HG03575 (cell line): ENCODE results near the gene POLD2.

Experiments
- ATAC-seq: cut with Tn5 transposase; IDR thresholded peaks from one replicate; pipeline ENCODE4 v1.9.1; 2021; ENCODE audit not compliant: unreplicated experiment, insufficient number of reproducible peaks, low FRiP score; ENCODE audit errors: extremely low read depth

POLD2 gene

DNA sequence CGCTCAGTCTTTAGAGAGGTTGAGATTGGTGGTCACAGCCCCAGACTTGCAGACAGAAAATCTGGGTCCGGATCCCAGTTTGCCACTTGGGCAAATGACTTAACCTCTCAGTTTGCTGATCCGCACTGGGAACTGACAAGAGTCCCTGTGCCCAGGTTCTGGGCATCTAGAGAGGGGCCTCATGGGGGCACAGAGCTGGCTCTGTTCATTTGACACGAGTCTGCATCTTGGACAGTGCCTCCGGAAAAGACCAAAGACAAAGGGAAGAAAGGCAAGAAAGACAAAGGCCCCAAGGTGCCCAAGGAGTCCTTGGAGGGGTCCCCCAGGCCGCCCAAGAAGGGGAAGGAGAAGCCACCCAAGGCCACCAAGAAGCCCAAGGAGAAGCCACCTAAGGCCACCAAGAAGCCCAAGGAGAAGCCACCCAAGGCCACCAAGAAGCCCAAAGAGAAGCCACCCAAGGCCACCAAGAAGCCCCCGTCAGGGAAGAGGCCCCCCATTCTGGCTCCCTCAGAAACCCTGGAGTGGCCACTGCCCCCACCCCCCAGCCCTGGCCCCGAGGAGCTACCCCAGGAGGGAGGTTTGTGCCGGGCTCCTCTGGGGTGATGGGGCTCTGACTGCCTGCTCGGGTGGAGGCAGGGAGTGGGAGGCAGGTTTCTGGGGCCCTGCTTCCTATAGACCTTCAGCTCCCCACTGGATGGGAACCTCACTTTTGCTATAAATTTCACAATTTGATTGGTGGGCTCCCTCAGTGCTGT, 16.9 kb downstream of the POLD2 start:
- no peak for ATAC-seq

DNA sequence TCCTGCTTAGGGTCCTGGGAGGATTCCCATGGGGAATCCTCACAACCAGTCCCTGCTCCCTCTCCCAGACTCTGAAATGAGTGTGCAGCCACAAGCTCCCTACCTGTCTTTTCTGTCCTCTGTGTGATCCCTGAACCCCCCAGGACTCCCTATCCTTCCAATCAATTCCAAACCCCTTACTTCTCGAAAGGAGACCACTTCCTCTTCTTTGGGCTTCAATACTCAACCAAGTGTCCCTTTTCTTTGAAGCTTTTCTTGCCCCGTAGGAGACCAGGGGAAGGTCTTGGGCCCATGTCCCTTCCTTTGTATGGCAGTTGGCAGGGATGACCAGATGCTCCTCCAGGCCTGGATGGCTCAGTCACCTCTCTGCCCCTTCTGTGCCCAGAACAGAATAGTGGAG, 17.5 kb downstream of the POLD2 start:
- no peak for ATAC-seq

DNA sequence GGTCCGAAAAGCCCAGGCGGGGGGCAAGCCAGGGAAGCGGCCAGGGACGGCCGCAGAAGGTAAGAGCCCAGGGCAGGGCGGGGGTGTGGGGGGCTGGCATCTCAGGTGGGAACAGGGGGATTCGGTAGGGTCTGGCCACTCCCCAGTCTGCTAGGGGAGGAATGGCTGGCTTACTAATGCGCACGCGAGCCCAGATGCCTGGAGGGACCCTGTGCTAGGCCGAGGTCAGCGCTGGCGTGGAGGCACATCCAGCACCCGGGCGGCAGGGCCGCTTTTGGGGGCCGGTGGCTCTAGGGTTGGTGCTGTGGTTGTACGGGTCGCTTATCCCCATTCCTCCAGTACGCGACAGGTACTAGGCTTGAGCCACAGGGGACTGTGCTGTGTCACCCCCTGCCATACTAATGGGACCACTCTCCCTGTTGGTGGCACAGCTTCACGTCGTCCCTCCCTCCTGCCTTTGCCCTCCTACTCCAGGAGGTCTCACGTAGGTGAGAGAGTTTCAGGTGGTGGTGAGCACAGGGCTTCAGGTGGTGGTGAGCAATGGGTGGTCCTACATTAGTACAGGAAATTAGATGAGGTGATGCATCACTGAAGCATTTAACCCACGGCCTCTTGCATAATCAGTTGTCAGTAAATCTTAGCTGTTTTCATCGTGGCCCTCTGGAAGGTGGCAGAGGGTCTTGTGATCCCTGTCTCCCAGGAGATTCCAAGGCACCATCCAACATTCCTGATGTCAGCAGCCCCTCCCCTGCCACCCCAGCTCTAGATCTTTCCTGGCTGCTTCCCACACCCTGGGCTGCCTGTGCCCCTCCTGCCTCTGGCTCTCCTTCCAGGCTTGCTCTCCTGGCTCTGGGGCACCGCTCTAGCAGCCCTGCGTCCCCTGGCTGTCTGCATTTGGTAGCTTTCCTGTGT, 18.2 kb downstream of the POLD2 start:
- ATAC-seq: no peak

DNA sequence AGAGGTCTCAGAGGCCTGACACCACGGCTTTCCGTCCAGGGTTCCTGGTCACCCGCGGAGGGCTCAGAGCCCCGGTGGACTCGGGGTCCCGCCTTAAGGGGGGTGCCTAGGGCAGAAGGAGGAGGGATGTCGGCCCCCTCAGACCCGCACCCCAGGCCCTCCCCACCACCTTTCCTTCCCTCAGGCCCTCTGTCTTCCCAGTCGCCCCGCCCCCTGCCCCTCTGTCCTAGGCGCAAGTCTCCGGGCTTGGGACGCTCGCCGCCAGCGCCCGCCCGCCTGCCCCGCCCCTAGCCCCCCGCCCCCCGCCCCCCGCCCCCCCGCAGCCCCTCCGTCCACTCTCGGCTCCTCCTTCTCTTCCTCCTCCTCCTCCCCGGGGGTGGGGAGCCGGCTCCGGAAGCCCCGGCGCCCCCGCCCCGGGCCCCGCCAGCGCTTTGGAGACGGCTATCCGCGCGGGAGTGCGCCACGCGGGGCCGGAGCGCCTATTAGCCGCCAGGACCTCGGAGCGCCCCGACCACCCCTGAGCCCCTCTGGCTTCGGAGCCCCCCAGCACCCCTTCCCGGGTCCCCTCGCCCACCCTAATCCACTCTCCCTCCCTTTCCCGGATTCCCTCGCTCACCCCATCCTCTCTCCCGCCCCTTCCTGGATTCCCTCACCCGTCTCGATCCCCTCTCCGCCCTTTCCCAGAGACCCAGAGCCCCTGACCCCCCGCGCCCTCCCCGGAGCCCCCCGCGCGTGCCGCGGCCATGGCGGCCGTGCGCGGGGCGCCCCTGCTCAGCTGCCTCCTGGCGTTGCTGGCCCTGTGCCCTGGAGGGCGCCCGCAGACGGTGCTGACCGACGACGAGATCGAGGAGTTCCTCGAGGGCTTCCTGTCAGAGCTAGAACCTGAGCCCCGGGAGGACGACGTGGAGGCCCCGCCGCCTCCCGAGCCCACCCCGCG, 19.2 kb downstream of the POLD2 start, which contains the start of gene AEBP1:
TSS of gene AEBP1 (plus strand) at position 423 of the 937 bp plus-strand sequence. CDS start at position 744, 321 bp downstream.
- no peak for ATAC-seq

DNA sequence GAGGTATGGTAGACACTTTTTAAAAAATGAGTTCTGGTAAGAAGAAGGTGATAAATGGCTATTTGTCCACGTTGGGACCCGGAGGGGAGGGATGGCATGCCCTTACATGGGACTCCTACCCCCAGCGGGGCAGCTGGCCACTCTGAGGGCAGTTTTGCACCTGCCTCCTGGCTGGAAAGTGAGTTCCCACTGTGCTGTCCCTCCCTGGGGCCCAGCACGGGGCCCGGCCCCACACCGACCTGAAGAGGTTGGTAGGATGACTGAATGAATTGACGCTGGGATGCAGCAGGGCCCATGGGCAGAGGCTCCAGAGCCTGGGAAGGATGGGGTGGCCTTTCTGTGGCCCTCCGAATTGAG, 19.8 kb downstream of the POLD2 start:
- no peak for ATAC-seq

DNA sequence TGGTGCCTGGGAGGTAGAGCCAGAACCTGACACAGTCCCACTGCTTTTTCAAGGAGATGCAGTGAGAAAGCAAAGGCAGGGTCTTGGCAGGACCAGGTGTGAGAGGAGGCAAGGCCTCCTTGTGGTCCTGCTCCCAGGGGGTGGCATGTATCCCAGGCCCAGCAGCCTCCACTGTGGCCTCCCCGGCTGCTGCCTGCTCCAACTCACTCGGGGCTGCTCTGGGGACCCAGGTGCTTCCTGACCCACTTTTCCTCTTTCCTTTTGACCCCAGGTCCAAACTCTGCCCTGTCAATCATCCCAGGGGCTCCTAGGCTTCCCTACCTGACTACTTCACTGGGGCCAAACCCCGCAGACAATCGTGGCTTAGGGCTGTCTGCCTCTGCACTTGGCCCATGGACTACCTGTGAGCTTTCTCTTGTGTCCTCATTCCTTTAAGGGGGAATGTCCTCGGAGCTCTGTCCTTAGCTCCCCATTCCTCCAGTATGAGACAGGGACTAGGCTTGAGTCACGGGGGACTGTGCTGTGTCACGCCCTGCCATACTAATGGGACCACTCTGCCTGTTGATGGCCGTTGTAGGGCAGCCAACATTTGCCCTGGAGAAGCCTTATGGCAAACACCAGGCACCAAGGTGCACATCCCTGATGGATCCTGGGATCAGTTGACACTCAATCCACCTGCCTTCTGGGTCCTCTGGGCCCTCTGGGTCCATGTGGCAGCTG, 20.3 kb downstream of the POLD2 start:
- ATAC-seq: no peak

DNA sequence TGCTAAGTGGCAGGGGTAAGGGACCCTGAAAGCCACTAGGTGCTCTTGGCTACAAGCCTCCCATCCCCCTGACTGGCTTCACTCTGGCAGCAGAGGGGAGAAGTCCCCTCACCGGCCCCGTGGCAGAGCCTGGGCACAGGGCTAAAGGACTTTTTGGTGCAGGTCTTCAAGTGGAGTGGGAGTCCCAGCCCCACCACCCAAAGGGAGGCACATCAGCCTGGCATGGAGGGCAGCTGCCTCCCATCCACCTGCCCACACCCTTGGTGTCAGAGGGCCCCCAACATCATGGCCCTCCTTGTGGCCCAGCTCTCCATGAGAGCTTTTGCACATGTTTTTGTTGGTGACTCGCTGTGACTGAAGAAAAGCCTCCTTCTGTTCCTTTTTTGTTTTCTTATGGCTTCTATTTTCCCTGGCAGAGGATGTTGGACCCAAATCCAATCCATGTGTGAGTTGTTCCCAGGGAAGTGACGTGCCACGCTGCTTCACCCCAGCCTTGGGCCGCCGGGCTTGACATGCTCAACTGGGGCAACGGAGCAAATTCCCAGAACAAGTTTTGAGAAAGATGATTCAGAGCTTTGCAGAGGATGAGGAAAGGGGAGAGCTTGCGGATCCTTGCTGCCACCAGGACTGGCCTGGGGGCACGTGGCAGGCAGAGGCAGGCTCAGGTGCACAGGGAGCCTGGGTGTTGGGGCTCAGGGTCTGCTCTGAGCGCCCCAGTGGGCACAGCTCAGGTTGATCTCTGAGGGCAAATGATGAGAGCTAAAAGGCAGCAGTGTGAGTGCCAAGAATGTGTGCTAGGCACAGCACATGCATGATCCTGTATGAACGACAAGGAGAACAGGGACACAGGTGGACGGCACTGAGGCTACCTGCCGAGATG, 21.1 kb downstream of the POLD2 start:
- ATAC-seq: no peak

DNA sequence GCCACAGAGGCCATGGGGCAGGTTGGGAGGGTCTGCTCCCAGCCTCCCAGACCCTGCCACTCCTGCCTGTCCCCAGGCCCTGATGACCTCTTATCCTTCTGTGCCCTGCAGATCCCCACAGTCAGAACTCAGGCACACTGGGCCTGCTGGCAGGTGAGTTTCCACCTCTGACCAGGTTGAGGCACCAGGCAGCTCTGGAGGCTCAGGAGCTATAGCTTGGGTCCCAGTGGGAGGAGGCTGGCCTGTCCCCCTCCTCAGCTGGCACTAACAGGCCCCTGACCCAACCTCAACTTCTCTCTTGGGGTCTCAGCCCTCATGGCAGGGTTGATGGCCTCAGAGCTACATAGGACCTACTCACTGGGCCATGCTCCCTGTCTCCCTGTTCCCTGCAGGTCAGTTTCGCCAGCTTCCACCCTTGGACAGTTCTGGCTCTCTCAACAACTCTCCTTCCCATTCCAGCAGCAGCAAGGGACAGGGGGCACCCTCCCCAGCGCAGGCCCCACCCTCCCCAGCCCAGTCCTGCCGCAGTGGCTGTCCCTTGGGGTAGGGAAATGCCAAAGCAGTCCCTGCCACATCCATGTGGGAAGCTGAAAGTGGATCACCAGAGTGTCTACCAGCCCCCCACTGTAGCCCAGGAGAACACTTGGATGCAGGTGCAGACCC, 21.9 kb downstream of the POLD2 start:
- no peak for ATAC-seq

DNA sequence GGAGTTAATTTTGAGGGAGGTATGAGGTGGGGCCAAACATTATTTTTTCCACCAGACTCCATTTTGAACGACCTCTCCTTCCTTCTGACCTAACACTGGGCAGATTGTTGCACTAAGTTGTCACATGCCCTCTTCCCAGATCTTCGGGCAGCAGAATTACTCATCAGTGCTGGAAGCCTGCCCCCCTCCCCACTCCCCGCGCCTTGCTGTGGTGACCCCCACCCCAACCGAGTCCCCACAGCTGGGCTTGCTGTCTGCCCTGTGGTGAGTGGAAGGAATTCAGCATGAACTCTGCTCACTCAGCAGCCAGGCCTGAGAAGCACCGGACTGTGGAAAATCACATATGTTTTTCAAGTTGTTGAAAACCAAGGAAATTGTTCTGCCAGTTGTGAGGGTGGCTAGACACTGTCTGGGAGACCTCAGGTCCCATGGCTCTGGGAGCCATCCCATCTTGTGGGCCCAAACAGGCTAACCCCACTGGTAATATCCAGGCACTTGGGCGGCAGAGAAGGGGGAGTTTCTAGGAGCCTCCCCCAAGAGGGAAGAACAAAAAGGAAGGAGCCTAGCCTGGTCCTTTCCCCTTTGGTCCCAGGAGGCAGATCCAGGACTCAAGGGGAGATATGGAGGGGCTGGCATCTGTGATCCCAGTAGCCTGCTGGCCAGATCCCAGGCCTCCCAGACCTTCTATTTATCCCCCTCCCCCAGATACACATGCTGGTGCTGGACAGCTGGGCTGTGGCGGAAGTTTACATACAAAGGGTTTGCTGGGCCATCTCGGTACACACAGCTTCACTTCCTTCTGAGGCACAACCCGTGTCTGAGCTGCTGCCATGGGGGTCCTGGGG, 22.7 kb downstream of the POLD2 start:
- ATAC-seq: no peak

DNA sequence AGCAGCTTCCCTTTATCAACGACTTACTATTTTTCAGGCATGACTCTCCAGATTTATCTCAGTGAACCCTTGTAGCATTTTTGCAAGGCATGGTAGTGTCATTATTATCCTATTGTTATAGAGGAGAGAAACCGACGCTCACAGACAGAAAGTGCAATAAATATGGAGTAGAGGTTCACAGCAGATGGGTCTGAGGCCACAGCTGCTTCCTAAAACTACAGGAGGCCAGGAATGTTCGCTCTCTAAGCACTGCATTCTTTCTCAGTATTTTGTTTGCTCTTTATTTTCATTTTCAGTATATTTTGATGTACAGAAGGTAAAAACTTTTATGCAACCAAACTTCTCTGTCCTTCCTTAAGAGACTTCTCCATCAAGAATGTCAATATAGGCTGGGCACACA, 23.7 kb downstream of the POLD2 start:
- ATAC-seq: no peak

DNA sequence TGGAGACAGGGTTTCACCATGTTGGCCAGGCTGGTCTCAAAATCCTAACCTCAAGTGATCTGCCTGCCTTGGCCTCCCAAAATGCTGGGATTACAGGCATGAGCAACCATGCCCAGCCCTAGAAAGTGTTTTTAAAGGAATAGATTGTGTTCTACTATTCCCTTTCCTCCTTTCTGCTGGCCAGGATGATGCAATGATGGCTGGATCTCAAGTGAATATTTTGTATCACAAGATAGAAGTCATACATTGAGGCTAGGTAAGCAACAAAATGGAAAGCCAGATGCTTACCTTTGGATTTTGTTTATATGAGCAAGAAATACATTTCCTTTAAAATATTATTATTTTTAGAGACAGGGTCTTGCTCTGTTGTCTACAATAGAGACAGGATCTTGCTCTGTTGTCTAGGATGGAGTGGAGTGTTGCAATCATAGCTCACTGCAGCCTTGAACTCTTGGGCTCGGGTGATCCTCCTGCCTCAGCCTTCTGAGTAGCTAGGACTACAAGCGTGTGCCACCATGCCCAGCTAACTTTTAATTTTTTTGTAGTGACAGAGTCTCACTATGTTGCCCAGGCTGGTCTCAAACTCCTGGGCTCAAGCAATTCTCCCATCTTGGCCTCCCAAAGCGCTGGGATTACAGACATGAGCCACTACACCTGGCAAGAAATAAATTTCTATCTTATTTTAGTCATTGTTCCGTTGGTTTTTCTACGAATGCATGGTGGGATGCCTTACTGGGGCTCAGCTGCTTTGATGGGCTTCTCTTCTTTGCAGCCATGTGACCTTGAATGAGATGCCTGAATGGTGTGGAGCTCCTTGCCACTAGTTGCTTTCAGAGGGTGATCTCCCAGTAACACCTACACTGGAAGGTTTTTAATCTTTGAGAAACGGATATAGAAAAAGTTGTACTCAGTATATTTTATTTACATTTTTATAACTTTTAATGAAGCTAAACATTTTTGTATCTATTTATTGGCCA, 25.0 kb downstream of the POLD2 start:
- no peak for ATAC-seq

DNA sequence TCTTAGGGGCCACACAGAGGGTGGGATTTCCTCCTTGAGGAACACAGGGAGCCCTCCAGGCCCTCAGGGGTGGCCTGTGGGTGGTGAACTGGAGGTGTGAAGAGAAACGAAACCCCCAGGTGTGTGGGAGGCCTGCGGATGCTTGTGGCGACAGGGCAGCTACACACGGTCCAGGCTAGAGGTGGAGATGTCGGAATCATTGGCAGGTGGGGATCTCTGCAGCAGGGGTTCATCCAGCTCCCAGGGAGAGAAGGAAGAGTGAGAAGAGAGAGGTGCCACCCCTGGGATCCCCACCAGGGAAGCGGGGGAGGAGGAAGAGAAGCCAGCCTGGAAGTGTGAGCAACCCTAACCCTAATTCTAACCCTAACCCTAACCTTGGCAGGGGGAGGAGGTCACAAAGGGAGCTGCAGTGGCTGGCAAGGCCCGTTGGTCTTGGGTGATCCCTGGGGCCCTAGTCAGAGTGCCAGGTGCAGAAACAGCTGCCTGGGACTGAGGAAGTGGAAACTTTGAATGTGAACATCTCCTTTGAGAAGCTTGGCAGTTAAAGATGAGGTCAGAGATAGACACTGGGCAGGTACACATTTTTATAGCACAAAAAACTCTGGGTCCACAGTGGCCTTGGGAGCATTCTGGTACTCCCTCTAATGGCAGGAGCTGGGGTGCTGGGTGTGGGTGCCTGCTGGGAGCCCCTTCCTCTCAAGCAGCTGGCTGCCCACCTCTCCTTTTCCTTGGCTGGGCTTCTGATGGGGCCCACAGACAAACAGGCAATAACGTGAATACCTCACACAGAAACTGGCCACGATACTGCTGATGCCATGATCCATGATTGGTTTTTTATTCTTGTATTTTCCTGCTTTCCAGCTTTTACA, 26.1 kb downstream of the POLD2 start:
- no peak for ATAC-seq

DNA sequence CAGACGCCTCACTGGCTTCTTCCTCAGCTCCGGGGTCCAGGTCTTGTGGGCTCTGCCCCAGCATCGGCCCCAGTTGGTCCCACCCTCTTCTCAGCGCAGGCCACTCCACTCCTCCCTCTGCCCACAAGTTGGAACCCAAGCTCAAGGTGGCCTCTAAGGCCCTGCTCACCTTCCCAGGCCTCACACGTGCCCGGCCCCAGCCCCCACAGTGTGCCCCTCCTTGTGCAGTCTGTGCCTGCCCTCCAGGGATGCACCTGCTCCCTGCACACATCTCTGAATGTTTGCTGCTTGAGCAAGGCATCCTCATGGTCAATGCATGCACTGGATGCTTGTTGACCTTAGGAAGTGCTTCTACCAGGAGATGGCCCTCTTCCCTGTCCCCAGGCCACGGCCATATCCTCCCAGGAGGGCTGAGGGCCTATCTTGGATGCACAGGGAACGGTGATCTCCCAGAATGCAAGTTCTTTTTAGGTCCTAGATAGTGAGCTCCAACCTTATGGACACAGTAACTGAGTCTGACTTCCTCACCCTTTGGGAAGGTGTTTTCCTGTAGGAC, 26.9 kb downstream of the POLD2 start:
- no peak for ATAC-seq

DNA sequence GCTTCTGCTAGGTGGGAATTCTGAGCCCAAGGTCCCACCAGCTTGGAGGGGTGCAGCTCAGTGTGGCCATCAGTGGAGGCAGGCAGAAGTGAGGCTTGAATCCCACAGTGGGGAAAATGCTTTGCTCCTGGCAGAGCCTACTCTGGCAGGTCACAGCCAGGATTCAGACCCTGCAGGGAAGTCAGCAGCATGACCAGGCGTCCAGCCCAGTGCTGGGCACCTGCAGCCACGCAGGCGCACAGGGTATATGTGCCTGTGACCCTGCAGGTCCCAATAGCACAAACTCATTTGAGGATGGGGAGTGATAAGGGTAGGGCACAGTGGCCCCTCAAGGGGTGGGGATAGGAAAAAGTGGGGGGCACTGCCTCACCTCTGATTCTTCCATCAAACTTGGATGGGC, 27.6 kb downstream of the POLD2 start:
- ATAC-seq: no peak
